Lower lobe of right lung (tissue), 2 donors: Measurements from ENCODE around the gene EVI5. TPM values are rescaled to one million over a fixed set of nuclear protein-coding genes. Genes with fewer than 3 reads are reported as not detected.

Source experiments
- ATAC-seq, 2 donors: fragments of 200-7000 bp; cut with Tn5 transposase; one replicate each; pipeline ENCODE4 v1.9.1; 2020 to 2022; ENCODE audit warnings: mild to moderate bottlenecking in 2 of 2, moderate library complexity in 2 of 2
- DNase-seq: peaks from one replicate; pipeline ENCODE4 v3.0.0-alpha.2; 2020
- H3K27ac ChIP-seq: fragments of 200-600 bp; one replicate; pipeline ENCODE4 v1.8.0; 2022
- H3K27me3 ChIP-seq: fragments of 200-600 bp; one replicate; pipeline ENCODE4 v1.8.0; 2022; ENCODE audit warnings: low read depth
- H3K36me3 ChIP-seq: fragments of 200-600 bp; one replicate; pipeline ENCODE4 v1.8.0; 2022; ENCODE audit warnings: mild to moderate bottlenecking
- H3K4me1 ChIP-seq: fragments of 200-600 bp; one replicate; pipeline ENCODE4 v1.8.0; 2022
- H3K4me3 ChIP-seq: fragments of 200-600 bp; one replicate; pipeline ENCODE4 v1.8.0; 2022; ENCODE audit warnings: mild to moderate bottlenecking
- H3K9me3 ChIP-seq: fragments of 200-600 bp; one replicate; pipeline ENCODE4 v1.8.0; 2022
- intact Hi-C: fragments of 100-400 bp; cut with DNase I; formaldehyde crosslinking; loops from one replicate; pipeline ENCODE4 v1.11.0; 2022
- total RNA-seq: library from RNA; stranded (reverse); fragmentation: NEBNext Ultra II Directional; extraction: Animal tissue kit (Norgen Biotek cat#: 25700); gene quantifications from one replicate; pipeline ENCODE4 v1.2.1, GENCODE V29; 2021
- TF ChIP-seq, protein P1 (sequence below): fragments of 200-600 bp; IDR thresholded peaks from one replicate; pipeline ENCODE4 v1.8.0; 2022; ENCODE audit warnings: antibody characterized with exemption, mild to moderate bottlenecking
- donor health status: DM: no; HTN: yes; CAD: no; lungs with severe emphysema.

The EVI5 gene
- total RNA-seq, 1 donor from 2014 or later = 48.5 TPM

DNA sequence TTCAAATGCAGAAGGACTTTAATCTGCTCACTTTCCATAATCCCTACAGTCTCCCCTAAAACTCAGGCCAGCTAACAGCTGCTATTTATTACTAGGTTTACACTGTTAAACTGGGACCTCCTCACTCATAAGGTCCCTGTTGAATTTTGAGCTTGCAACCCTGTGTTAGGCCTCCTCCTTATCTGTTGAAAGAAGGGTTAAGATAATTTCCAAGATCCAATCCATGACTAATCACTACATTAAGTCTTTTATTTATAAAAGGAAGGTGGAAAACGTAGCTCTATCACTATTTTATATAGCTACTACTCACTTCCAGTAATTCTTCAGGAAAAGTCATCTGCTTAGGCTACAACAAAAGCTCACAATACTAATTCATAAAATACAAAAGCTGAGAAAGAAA, 79.5 kb downstream of the EVI5 start:
- no peak overlapping the region for H3K4me3 ChIP-seq
- ATAC-seq (no peak), DNase-seq (no peak)
- TF ChIP-seq, protein P1, sequence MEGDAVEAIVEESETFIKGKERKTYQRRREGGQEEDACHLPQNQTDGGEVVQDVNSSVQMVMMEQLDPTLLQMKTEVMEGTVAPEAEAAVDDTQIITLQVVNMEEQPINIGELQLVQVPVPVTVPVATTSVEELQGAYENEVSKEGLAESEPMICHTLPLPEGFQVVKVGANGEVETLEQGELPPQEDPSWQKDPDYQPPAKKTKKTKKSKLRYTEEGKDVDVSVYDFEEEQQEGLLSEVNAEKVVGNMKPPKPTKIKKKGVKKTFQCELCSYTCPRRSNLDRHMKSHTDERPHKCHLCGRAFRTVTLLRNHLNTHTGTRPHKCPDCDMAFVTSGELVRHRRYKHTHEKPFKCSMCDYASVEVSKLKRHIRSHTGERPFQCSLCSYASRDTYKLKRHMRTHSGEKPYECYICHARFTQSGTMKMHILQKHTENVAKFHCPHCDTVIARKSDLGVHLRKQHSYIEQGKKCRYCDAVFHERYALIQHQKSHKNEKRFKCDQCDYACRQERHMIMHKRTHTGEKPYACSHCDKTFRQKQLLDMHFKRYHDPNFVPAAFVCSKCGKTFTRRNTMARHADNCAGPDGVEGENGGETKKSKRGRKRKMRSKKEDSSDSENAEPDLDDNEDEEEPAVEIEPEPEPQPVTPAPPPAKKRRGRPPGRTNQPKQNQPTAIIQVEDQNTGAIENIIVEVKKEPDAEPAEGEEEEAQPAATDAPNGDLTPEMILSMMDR = no peak
- peaks cover 5% of the 10 kb centered on the region for H3K4me1 ChIP-seq
- no peak overlapping the region for H3K27ac ChIP-seq
- H3K9me3 ChIP-seq = no peaks in the 10 kb centered on the region
- intact Hi-C loops = no loop called here
- no peaks in the 10 kb centered on the region for H3K36me3 ChIP-seq
- H3K27me3 ChIP-seq = no peaks in the 10 kb centered on the region

DNA sequence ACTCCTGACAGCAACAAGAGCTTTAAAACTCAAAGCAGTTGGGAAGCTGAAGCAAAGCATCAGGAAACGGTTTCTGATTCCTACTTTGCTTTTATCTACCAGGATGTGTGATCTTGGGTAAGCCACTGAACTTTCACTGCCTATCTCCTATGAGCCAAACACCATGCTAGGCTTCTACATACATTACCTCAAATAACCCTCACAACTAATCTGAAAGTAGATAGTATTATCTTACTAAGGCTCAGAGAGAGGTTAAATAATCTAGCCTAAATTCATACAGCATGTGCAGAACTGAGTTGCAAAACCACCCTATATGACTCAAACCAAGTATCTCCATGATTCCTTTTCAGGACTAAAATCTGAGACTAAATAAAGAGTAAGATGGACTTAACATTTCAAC, 83.8 kb downstream of the EVI5 start:
- H3K27ac ChIP-seq = no peak overlapping the region
- H3K36me3 ChIP-seq = peaks cover 15% of the 10 kb centered on the region
- DNase-seq (no peak), ATAC-seq (no peak)
- TF ChIP-seq, protein P1 = no peak
- no peaks in the 10 kb centered on the region for H3K9me3 ChIP-seq
- H3K4me1 ChIP-seq = peaks cover 5% of the 10 kb centered on the region
- H3K4me3 ChIP-seq = no peak overlapping the region
- intact Hi-C loops = no loop called here
- H3K27me3 ChIP-seq = no peaks in the 10 kb centered on the region

DNA sequence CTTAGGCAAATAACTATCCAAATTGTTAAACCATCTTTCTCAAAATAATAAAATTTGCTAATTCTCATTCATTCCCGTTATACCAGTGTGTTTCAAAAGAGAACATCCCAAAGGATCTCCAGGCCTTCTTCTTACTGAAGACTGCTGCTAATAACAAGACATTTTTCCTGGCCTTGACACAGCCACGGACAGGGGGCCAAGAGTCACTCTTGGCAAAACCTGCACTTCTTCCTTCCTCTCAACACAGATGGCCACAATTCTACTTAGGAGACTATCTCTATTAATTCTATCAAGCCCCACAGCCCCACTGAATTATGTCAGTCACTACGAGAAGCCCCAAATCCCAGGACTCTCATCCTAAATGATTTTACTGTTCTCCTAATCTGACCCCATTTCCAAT, 86.0 kb downstream of the EVI5 start:
- intact Hi-C loops = no loop called here
- TF ChIP-seq, protein P1 = no peak
- no peak for DNase-seq

DNA sequence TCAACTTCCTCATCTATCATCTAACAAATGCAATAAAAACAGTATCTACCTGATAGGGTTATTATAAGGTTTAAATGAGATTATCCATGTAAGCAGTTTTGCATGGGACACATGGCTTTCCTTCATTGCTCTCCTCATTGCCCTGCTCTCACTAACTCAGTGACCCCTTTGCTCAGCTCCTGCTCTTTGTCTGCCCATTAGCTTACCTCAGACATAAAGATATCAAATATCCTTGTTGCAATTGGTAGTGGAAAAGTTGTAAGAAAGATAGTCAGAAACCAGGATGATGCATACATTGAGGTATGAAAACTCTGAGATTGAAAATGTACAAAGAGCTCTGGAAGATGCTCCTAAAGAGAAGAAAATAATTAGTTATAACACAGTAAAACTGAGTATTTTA, 89.8 kb downstream of the EVI5 start:
- no peaks in the 10 kb centered on the region for H3K9me3 ChIP-seq
- H3K27ac ChIP-seq = no peak overlapping the region
- ATAC-seq = no peak
- TF ChIP-seq, protein P1 = no peak
- DNase-seq = no peak
- no peak overlapping the region for H3K4me3 ChIP-seq
- peaks cover 68% of the 10 kb centered on the region for H3K36me3 ChIP-seq
- no peaks in the 10 kb centered on the region for H3K4me1 ChIP-seq
- no peaks in the 10 kb centered on the region for H3K27me3 ChIP-seq
- intact Hi-C loops = no loop called here

More for the DNA sequence above, 86.0 kb downstream of the EVI5 start:
- no peak overlapping the region for H3K4me3 ChIP-seq
- H3K27me3 ChIP-seq = no peaks in the 10 kb centered on the region
- H3K36me3 ChIP-seq = peaks cover 32% of the 10 kb centered on the region
- H3K27ac ChIP-seq = no peak overlapping the region
- H3K4me1 ChIP-seq = no peaks in the 10 kb centered on the region
- no peak for ATAC-seq
- no peaks in the 10 kb centered on the region for H3K9me3 ChIP-seq

DNA sequence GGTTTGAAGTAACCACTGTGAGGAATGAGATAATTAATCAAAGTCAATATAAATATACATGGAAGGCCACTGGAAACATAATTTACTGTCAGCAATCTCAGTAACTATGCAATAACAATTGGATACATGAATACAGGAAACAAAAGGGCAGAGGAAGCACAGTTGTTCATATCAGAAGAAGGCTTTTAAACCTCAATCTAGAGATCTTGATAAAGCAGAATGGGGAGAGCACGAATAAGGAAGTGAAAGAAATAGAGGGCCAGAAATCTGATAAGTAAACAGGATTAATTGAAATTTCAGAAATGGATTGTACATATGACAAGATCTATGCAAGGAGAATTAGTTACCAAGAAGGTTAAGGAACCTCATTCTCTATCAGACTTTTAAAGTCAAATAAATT, 93.0 kb downstream of the EVI5 start:
- no peak overlapping the region for H3K27ac ChIP-seq
- no peaks in the 10 kb centered on the region for H3K27me3 ChIP-seq
- no peak overlapping the region for H3K4me3 ChIP-seq
- H3K9me3 ChIP-seq = no peaks in the 10 kb centered on the region
- H3K4me1 ChIP-seq = no peaks in the 10 kb centered on the region
- ATAC-seq (no peak), DNase-seq (no peak)
- H3K36me3 ChIP-seq = peaks cover 66% of the 10 kb centered on the region
- intact Hi-C loops = no loop called here
- TF ChIP-seq, protein P1 = no peak
